Endodermal cell (in vitro differentiated cells): ENCODE data around the gene SENP1. TPM values are rescaled to one million over a fixed set of nuclear protein-coding genes. Genes with fewer than 3 reads are reported as not detected.

Experiments
- DNase-seq: peaks from one replicate; pipeline ENCODE4 v3.0.0-alpha.2; 2017
- H3K27ac ChIP-seq: 2 replicates; pipeline ENCODE4 v1.5.1; 2013; ENCODE audit warnings: mild to moderate bottlenecking, low read depth, low read length, moderate library complexity
- H3K27me3 ChIP-seq: 2 replicates; pipeline ENCODE4 v1.6.1; 2013; ENCODE audit warnings: mild to moderate bottlenecking, low read length, moderate library complexity; ENCODE audit not compliant: insufficient read depth, control insufficient read depth, poor library complexity, severe bottlenecking
- H3K36me3 ChIP-seq: 2 replicates; pipeline ENCODE4 v1.7.0; 2013; ENCODE audit warnings: mild to moderate bottlenecking, low read length, moderate library complexity; ENCODE audit not compliant: control insufficient read depth, insufficient read depth
- H3K4me1 ChIP-seq: one replicate; pipeline ENCODE4 v1.7.0; 2013; ENCODE audit warnings: low read length; ENCODE audit not compliant: control insufficient read depth, insufficient read depth
- H3K4me3 ChIP-seq: 2 replicates; pipeline ENCODE4 v1.5.1; 2013; ENCODE audit warnings: mild to moderate bottlenecking, low read length, moderate library complexity
- H3K9ac ChIP-seq: 2 replicates; pipeline ENCODE4 v1.6.1; 2013; ENCODE audit warnings: mild to moderate bottlenecking, low read length, moderate library complexity; ENCODE audit not compliant: poor library complexity, severe bottlenecking; ENCODE audit errors: extremely low read depth
- H3K9me3 ChIP-seq: 2 replicates; pipeline ENCODE4 v1.6.1; 2013; ENCODE audit warnings: mild to moderate bottlenecking, low read length, moderate library complexity; ENCODE audit not compliant: control insufficient read depth
- H3K27ac Mint-ChIP-seq: 2 replicates; pipeline ENCODE4 v1.8.0; 2020; ENCODE audit warnings: mixed read lengths
- H3K27me3 Mint-ChIP-seq: 2 replicates; pipeline ENCODE4 v1.8.0; 2021; ENCODE audit warnings: mild to moderate bottlenecking, mixed read lengths; ENCODE audit not compliant: insufficient read depth
- H3K36me3 Mint-ChIP-seq: 2 replicates; pipeline ENCODE4 v1.8.0; 2020; ENCODE audit warnings: low read depth, mixed read lengths
- H3K4me1 Mint-ChIP-seq: 2 replicates; pipeline ENCODE4 v1.8.0; 2020; ENCODE audit warnings: mixed read lengths
- H3K4me3 Mint-ChIP-seq: 2 replicates; pipeline ENCODE4 v1.8.0; 2020; ENCODE audit warnings: mild to moderate bottlenecking, moderate library complexity, mixed read lengths
- H3K9me3 Mint-ChIP-seq: 2 replicates; pipeline ENCODE4 v1.8.0; 2020; ENCODE audit warnings: mild to moderate bottlenecking, mixed read lengths
- WGBS, 2 experiments: methylation state at CpG; one replicate each; pipeline versions ENCODE4 v1.1.5 to v1.1.7; 2013; ENCODE audit warnings: missing lambda C conversion rate in 2 of 2, mixed read lengths in 1 of 2; ENCODE audit not compliant: insufficient coverage in 1 of 2, insufficient read length in 1 of 2; 5-methylcytosine and 5-hydroxymethylcytosine counted together
- total RNA-seq, 2 donors: library from RNA; stranded (reverse); fragmentation: NEBNext Ultra II Directional in 1 of 2; extraction: Animal tissue kit (Norgen Biotek cat#: 25700) in 1 of 2; gene quantifications; 2 replicates in 1 of 2; 3 replicates in 1 of 2; pipeline ENCODE4 v1.2.1, GENCODE V29; 2021
- TF ChIP-seq, protein P1 (sequence below): fragments of 200-600 bp; sonication (generic); conservative IDR thresholded peaks from 2 replicates; pipeline ENCODE4 v1.5.0; 2021; ENCODE audit warnings: antibody characterized with exemption, mild to moderate bottlenecking

Gene SENP1
- total RNA-seq, 2 donors from 2014 or later = 30.6 to 39.6 TPM

DNA sequence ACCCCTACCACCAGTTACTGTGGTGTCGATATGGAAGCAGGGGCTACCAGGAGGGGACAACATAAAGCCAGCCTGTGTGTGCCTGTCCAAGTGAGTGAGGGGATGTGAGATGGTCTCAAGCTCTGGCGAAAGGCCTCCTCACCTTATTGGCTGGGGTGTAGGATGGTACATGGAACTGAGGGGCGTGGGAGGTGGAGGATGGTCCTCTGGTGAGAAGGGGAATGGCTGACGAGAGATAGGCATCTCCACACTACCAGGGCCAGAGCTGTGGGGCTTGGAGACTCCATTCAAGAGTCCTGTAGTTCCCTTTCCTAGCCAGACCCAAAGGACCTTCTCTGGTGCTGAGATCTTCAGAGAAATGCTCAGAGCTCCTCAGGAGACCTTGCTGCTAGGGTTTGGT is 69.1 kb downstream of the SENP1 start:
- H3K4me1 Mint-ChIP-seq = peaks cover 15% of the 10 kb centered on the region
- no peak for DNase-seq
- TF ChIP-seq, protein P1, sequence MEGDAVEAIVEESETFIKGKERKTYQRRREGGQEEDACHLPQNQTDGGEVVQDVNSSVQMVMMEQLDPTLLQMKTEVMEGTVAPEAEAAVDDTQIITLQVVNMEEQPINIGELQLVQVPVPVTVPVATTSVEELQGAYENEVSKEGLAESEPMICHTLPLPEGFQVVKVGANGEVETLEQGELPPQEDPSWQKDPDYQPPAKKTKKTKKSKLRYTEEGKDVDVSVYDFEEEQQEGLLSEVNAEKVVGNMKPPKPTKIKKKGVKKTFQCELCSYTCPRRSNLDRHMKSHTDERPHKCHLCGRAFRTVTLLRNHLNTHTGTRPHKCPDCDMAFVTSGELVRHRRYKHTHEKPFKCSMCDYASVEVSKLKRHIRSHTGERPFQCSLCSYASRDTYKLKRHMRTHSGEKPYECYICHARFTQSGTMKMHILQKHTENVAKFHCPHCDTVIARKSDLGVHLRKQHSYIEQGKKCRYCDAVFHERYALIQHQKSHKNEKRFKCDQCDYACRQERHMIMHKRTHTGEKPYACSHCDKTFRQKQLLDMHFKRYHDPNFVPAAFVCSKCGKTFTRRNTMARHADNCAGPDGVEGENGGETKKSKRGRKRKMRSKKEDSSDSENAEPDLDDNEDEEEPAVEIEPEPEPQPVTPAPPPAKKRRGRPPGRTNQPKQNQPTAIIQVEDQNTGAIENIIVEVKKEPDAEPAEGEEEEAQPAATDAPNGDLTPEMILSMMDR = no peak
- no peaks in the 10 kb centered on the region for H3K36me3 Mint-ChIP-seq
- H3K9me3 ChIP-seq = no peaks in the 10 kb centered on the region
- peaks cover 16% of the 10 kb centered on the region for H3K27me3 ChIP-seq
- H3K4me1 ChIP-seq = peaks cover 6% of the 10 kb centered on the region
- H3K27ac Mint-ChIP-seq = peak overlapping the region; percentile 89
- no peak overlapping the region for H3K9ac ChIP-seq
- H3K27me3 Mint-ChIP-seq = peaks cover 83% of the 10 kb centered on the region
- H3K27ac ChIP-seq = peak overlapping the region; percentile 73
- WGBS, 2 experiments = 86 to 95% methylated on average over 1 to 4 of the region's 4 CpGs
- no peaks in the 10 kb centered on the region for H3K36me3 ChIP-seq
- H3K9me3 Mint-ChIP-seq = no peaks in the 10 kb centered on the region
- peak overlapping the region; percentile 32 for H3K4me3 Mint-ChIP-seq
- no peak overlapping the region for H3K4me3 ChIP-seq

DNA sequence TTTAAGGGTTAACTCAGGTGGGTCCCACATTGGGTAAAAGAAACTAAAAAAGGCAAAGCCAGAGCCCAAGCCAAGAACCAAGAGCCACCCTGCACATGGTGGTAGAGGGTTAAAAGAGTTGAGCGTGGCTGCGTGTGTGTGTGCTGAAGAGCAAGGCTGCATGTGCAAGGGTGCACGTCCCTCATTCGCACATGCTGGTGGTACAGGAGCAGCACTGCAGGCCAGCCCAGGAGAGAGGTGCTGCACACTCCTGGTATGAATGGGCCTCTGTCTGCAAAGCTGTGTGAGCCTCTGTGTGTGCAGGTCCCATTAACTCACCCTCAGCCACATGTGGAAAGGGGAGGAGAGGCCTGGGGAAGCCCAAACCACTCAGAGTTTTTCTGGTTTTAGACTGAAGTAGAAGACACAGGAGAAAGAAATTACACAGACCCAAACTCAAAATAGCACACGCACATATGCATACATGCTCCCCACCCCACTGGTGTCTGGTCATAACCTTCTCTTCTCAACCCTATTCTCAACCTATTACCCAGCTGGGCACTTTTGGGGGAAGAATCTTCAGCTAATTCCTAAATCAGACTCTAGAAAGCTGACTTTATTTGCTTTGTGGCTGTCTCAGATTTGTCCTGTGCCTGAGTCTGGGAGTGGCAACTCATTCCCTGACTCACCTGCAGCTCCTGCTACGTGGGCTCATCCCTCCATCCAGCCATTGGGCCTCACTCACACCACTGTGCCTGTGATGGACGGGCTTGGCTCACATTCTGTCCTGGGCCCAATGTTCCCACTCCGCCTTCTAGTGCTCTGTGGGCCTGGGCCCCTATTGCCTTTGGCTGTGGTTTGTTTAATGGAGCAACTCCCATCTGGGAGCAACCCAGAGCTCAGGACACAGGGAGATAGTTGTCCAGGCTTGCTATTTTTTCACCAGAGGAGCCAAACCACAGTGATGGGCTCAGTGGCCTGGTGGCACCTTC is 70.8 kb downstream of the SENP1 start:
- peak; percentile 30 for DNase-seq
- Histone ChIP-seq H3K27me3 (peaks cover 21% of the 10 kb centered on the region), H3K9ac (no peak overlapping the region), H3K27ac (no peak overlapping the region), H3K4me3 (no peak overlapping the region), H3K4me1 (peaks cover 9% of the 10 kb centered on the region), H3K9me3 (no peaks in the 10 kb centered on the region), H3K36me3 (no peaks in the 10 kb centered on the region)
- Mint-ChIP-seq H3K4me3 (no peak overlapping the region), H3K27me3 (peaks cover 93% of the 10 kb centered on the region), H3K9me3 (no peaks in the 10 kb centered on the region), H3K4me1 (peaks cover 17% of the 10 kb centered on the region), H3K36me3 (no peaks in the 10 kb centered on the region), H3K27ac (no peak overlapping the region)
- TF ChIP-seq, protein P1 = no peak
- 94 to 100% methylated on average over 4 to 8 of the region's 8 CpGs for WGBS, 2 experiments

DNA sequence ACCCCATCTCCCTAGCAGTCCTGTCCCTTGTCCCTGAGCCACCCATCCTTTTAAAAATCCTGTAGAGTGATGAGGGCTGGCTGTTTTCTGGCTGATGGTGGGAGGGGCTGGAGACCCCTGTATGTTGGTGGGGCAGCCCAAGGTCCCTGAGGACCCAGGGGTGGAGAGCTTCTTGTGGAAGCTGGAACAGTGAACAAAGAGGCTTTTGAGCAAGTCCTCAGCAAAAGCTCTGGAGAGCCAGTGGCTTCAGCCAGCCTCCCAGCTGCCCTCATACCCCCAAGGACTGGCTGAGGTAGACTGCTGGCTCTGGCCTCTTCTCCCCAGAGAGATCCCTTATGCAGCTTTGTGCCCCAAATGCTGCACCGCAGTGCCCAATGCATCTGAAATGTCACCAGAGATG is 72.4 kb downstream of the SENP1 start:
- Mint-ChIP-seq H3K4me3 (no peak overlapping the region), H3K9me3 (no peaks in the 10 kb centered on the region), H3K27me3 (peaks cover 93% of the 10 kb centered on the region), H3K4me1 (peaks cover 22% of the 10 kb centered on the region), H3K36me3 (no peaks in the 10 kb centered on the region), H3K27ac (no peak overlapping the region)
- Histone ChIP-seq H3K9ac (no peak overlapping the region), H3K27ac (no peak overlapping the region), H3K36me3 (no peaks in the 10 kb centered on the region), H3K9me3 (no peaks in the 10 kb centered on the region), H3K4me3 (no peak overlapping the region), H3K4me1 (peaks cover 10% of the 10 kb centered on the region), H3K27me3 (peaks cover 27% of the 10 kb centered on the region)
- peak; percentile 42 for DNase-seq
- TF ChIP-seq, protein P1 = no peak
- 94 to 100% methylated on average over 1 of the region's 1 CpG for WGBS, 2 experiments
